Body of pancreas (tissue), 4 donors: ENCODE results near the gene TBL3.

Source experiments
- CTCF ChIP-seq, 7 experiments: fragments of 450-650 bp in 4 of 7; fragments of 200-600 bp in 3 of 7; sonication (generic) in 3 of 7; IDR thresholded peaks; one replicate each; pipeline ENCODE4 v1.5.1; 2016 to 2019; ENCODE audit warnings: antibody characterized with exemption in 7 of 7
- POLR2A ChIP-seq, 3 donors: fragments of 450-650 bp; IDR thresholded peaks; one replicate each; pipeline ENCODE4 v1.6.1; 2016; ENCODE audit warnings: antibody characterized with exemption in 3 of 3, mild to moderate bottlenecking in 2 of 3

GRCh38 chr16:1944612-1945199 is 27.1 kb upstream of the TBL3 start:
- no peak for TF ChIP-seq POLR2A (IDR thresholded peaks at IDR 0.05)
- TF ChIP-seq CTCF (IDR thresholded peaks at IDR 0.05) = no peak
